ENCODE results near the gene LRP8. TPM values are rescaled to one million over a fixed set of nuclear protein-coding genes. Genes with fewer than 3 reads are reported as not detected.

Gene LRP8
- total and polyA plus RNA-seq, 9 of the 15 experiments (the other 6 are each of a cell fraction or from before 2014, with no cell fraction given), result 7.1 to 56.1 (median 31.3) TPM

DNA sequence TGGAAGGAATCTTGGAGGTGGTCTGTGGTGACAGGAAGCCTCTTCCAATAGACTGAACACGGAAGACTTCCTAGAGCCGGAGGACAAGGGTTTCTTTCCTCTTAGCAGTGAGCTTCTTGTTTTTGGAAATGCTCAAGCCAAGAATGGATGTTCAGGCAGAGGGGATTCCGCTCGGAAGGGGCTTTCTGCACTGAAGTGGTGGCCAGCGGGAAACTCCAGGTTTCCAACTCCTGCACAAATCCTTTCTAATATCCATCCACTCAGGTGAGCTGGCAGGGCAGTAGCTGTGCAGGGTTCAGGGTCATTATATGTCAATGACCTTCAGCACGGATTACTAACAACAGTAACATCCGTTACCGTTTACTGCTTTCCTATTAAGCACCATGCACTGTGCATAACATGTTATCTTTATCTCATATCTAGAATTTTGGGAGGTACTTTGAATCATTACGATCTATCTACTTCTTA is 131.8 kb downstream of the LRP8 start:
- Histone ChIP-seq H3K9ac (ENCODE audit: insufficient read depth in 1 of 2, low read depth in 2 of 2, low read length in 2 of 2) (peak overlapping the region in 1 of 2 experiments; percentile 93; a peak in 3 of 4 replicates), H3K27ac (ENCODE audit: extremely low read depth, low read depth, low read length) (peak overlapping the region; percentile 90), H3K27me3 (ENCODE audit: control insufficient read depth in 2 of 2, insufficient read depth in 2 of 2, low read length in 2 of 2) (no peaks in the 10 kb centered on the region), H3K79me2 (ENCODE audit: control insufficient read depth, insufficient read depth, low read length) (peaks cover 17% of the 10 kb centered on the region), H3K4me3 (peak overlapping the region; percentile 94), H3K9me1 (ENCODE audit: control insufficient read depth, insufficient read depth, low read length) (no peaks in the 10 kb centered on the region), H3K36me3 (ENCODE audit: control insufficient read depth, insufficient read depth, low read length) (0 out of 3 replicates have a peak, but pooled peaks cover 6% of the 10 kb centered on the region), H2AFZ (ENCODE audit: low read depth, low read length) (peak overlapping the region; percentile 90), H3K4me1 (replicated peaks in 1 of 2; ENCODE audit: control insufficient read depth in 2 of 2, insufficient read depth in 2 of 2, low read length in 2 of 2) (peaks cover 16 to 21% of the 10 kb centered on the region in 2 experiments), H3K9me3 (replicated peaks; ENCODE audit: control insufficient read depth, insufficient read depth, low read depth, low read length) (no peaks in the 10 kb centered on the region), H4K20me1 (replicated peaks; ENCODE audit: control insufficient read depth, insufficient read depth, low read length) (no peaks in the 10 kb centered on the region), H3K4me2 (ENCODE audit: insufficient read depth, low read length) (peak overlapping the region; percentile 96)
- FAIRE-seq, result peak; percentile 42
- in situ Hi-C loops (cut with MboI) (loop anchor here (25.0 kb wide), 1 partner anchor 284 kb away; the partner anchor contains the start of gene ECHDC2), intact Hi-C loops (cut with micrococcal nuclease) (loop anchor here (10.0 kb wide), 1 partner anchor 199 kb away; no protein-coding TSS in a partner anchor)
- POLR2A ChIA-PET, result interaction anchor here (0.8 to 2.0 kb wide), 6 partner anchors 10 to 130 kb away, joined by 3 to 13 read pairs (median 4); no protein-coding TSS in a partner anchor
- CTCF ChIA-PET (ENCODE audit: low intra/inter-chr PET ratio), result no interaction called here
- WGBS (ENCODE audit: insufficient coverage, low coverage, missing lambda C conversion rate), result 35% methylated on average over 9 of the region's 9 CpGs
- peak; percentile 6; the same call in 1 of the 3 replicates for ATAC-seq
- peak in 1 of 4 experiments; percentile 25 for DNase-seq (ENCODE audit: extremely low read depth in 1 of 4, low spot score in 3 of 4)
- no TSS peak for BruUV-seq (replicated peaks)
- TF ChIP-seq MEF2D (tag; conservative IDR thresholded peaks at IDR 0.05; ENCODE audit: low read depth) (no peak; the same call in 1 of the 2 replicates), ATF2 (CRISPR knock-in tag; IDR thresholded peaks at IDR 0.05) (no peak), ARNT (IDR thresholded peaks at IDR 0.05) (peak in 1 of 2 experiments; percentile 53; a peak in 1 of 4 replicates), GABPA (tag; conservative IDR thresholded peaks at IDR 0.05; ENCODE audit: low read depth) (no peak), FOSL1 (tag; conservative IDR thresholded peaks at IDR 0.05) (0 out of 2 replicates have a peak, but pooled peaks have one; percentile 27), HOXB6 (CRISPR knock-in tag; IDR thresholded peaks at IDR 0.05; ENCODE audit: borderline replicate concordance) (no peak), TOE1 (IDR thresholded peaks at IDR 0.05; ENCODE audit: borderline replicate concordance) (no peak), TOE1 (CRISPR knock-in tag; IDR thresholded peaks at IDR 0.05; ENCODE audit: borderline replicate concordance, low read depth) (0 out of 2 replicates have a peak, but pooled peaks have one; percentile 55), SIRT6 (IDR thresholded peaks at IDR 0.05; ENCODE audit: low read depth, low read length) (no peak), YBX1 (IDR thresholded peaks at IDR 0.05) (no peak), ZZZ3 (IDR thresholded peaks at IDR 0.05) (no peak), ZNF140 (CRISPR knock-in tag; IDR thresholded peaks at IDR 0.05) (no peak), RBBP5 (IDR thresholded peaks at IDR 0.05; ENCODE audit: borderline replicate concordance, insufficient read depth, low read length, poor library complexity, severe bottlenecking) (no peak), ELF2 (CRISPR knock-in tag; IDR thresholded peaks at IDR 0.05) (peak; percentile 34; the same call in 1 of the 2 replicates), ZC3H4 (CRISPR knock-in tag; IDR thresholded peaks at IDR 0.05; ENCODE audit: borderline replicate concordance) (no peak), NUFIP1 (IDR thresholded peaks at IDR 0.05; ENCODE audit: partially characterized antibody) (peak; percentile 51), ZNF311 (CRISPR knock-in tag; IDR thresholded peaks at IDR 0.05) (no peak), CBFA2T3 (IDR thresholded peaks at IDR 0.05) (no peak), GTF2E2 (tag; IDR thresholded peaks at IDR 0.05) (peak; percentile 48; the same call in 1 of the 2 replicates), DMBX1 (CRISPR knock-in tag; IDR thresholded peaks at IDR 0.05; ENCODE audit: borderline replicate concordance) (no peak)
- TF ChIP-seq, protein P1, sequence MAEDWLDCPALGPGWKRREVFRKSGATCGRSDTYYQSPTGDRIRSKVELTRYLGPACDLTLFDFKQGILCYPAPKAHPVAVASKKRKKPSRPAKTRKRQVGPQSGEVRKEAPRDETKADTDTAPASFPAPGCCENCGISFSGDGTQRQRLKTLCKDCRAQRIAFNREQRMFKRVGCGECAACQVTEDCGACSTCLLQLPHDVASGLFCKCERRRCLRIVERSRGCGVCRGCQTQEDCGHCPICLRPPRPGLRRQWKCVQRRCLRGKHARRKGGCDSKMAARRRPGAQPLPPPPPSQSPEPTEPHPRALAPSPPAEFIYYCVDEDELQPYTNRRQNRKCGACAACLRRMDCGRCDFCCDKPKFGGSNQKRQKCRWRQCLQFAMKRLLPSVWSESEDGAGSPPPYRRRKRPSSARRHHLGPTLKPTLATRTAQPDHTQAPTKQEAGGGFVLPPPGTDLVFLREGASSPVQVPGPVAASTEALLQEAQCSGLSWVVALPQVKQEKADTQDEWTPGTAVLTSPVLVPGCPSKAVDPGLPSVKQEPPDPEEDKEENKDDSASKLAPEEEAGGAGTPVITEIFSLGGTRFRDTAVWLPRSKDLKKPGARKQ (CRISPR knock-in tag; IDR thresholded peaks at IDR 0.05), result 0 out of 2 replicates have a peak, but pooled peaks have one; percentile 41

Measured in K562 (cell line).